Urinary bladder (tissue), 2 donors: Measurements from ENCODE around the gene AMPH. TPM values are rescaled to one million over a fixed set of nuclear protein-coding genes. Genes with fewer than 3 reads are reported as not detected.

Experiments used
- polyA plus RNA-seq: library from polyadenylated mRNA; stranded (reverse); fragments of 200-250 nt; gene quantifications from one replicate; pipeline ENCODE4 v1.2.3, GENCODE V29; 2013
- small RNA-seq: library from RNA; depleted of rRNA; stranded (forward); fragments of <200 nt; gene quantifications from one replicate; pipeline ENCODE3, GENCODE V24; 2014
- total RNA-seq: library from RNA; depleted of rRNA; stranded (reverse); fragments of >200 nt; gene quantifications from one replicate; pipeline ENCODE4 v1.2.3, GENCODE V29; 2014
- donor health status: healthy.

Gene AMPH
- total and polyA plus RNA-seq, 2 donors: 5.0 to 15.3 TPM

Small RNA genes lying within 50 kb of the gene (small RNA-seq; reads per million reads assigned to genes)
- gene RN7SL83P (not detected), gene TRGV6 (not detected)
